HG03571 (cell line): ENCODE measurements around the gene PCNX3.

Experiments used
- ATAC-seq: cut with Tn5 transposase; IDR thresholded peaks from one replicate; pipeline ENCODE4 v1.9.1; 2021; ENCODE audit not compliant: unreplicated experiment

Gene PCNX3

GRCh38 chr11:65580031-65580692 is 35.4 kb upstream of the PCNX3 start:
- no peak for ATAC-seq

GRCh38 chr11:65580756-65581155 is 34.8 kb upstream of the PCNX3 start:
- ATAC-seq = no peak

- ATAC-seq = no peak
Observed at GRCh38 chr11:65581928-65582327, 33.6 kb upstream of the PCNX3 start.

GRCh38 chr11:65583589-65583988 is 32.0 kb upstream of the PCNX3 start:
- no peak for ATAC-seq

- no peak for ATAC-seq
Observed at GRCh38 chr11:65584106-65584505, 31.5 kb upstream of the PCNX3 start.

- no peak for ATAC-seq
Observed at GRCh38 chr11:65584723-65585171, 30.8 kb upstream of the PCNX3 start.

- no peak for ATAC-seq
Observed at GRCh38 chr11:65585396-65586246, 30.0 kb upstream of the PCNX3 start.

GRCh38 chr11:65586247-65586630 is 29.3 kb upstream of the PCNX3 start:
- no peak for ATAC-seq

GRCh38 chr11:65586676-65587075 is 28.9 kb upstream of the PCNX3 start:
- ATAC-seq = no peak

- ATAC-seq = peak; percentile 69
Observed at GRCh38 chr11:65588199-65589054, 27.1 kb upstream of the PCNX3 start.

- ATAC-seq = no peak
Observed at GRCh38 chr11:65589444-65590239, 25.9 kb upstream of the PCNX3 start.

GRCh38 chr11:65590240-65590738 is 25.3 kb upstream of the PCNX3 start:
- no peak for ATAC-seq

GRCh38 chr11:65591939-65592857 is 23.4 kb upstream of the PCNX3 start:
- ATAC-seq = no peak

GRCh38 chr11:65592858-65593517 is 22.6 kb upstream of the PCNX3 start:
- ATAC-seq = no peak

- no peak for ATAC-seq
Observed at GRCh38 chr11:65593518-65594414, 21.8 kb upstream of the PCNX3 start.

GRCh38 chr11:65595131-65595530 is 20.4 kb upstream of the PCNX3 start:
- ATAC-seq = no peak

GRCh38 chr11:65595543-65596281 is 19.9 kb upstream of the PCNX3 start, which contains the start of gene KCNK7:
Gene KCNK7, minus strand, starts transcription at chr11:65595800. Its CDS starts 28 bp downstream, at chr11:65595772.
- ATAC-seq = no peak
